Left cardiac atrium (tissue), 4 donors: ENCODE data around the gene DCTN3. TPM values are rescaled to one million over a fixed set of nuclear protein-coding genes. Genes with fewer than 3 reads are reported as not detected.

Experiments
- ATAC-seq, 2 donors: fragments of 200-7000 bp; cut with Tn5 transposase; one replicate each; pipeline ENCODE4 v1.9.1; 2020; ENCODE audit warnings: mild to moderate bottlenecking in 2 of 2, moderate library complexity in 2 of 2
- DNase-seq: peaks from one replicate; pipeline ENCODE4 v3.0.0-alpha.2; 2020
- intact Hi-C, 2 donors: fragments of 100-400 bp; cut with DNase I; formaldehyde crosslinking; loops; one replicate each; pipeline versions ENCODE4 v1.14.1 to v1.15.1; 2022 to 2023
- total RNA-seq, 2 donors: library from RNA; stranded (reverse); fragmentation: NEBNext Ultra II Directional; extraction: Animal tissue kit (Norgen Biotek cat#: 25700); gene quantifications; one replicate each; pipeline ENCODE4 v1.2.1, GENCODE V29; 2021
- donor health status: DM: no; HTN: yes; CAD: no.
- donor health status: DM: no; HTN: yes; CAD: no; lungs with severe emphysema.
- donor health status: DM: yes; HTN: yes; CAD: no.
- donor health status: Dilated cardiomyopathy.

The DCTN3 gene
- total RNA-seq, 2 donors from 2014 or later = 93.6 to 109 TPM

- DNase-seq (peak; percentile 31), ATAC-seq (peak; percentile 75 to 83)
- intact Hi-C loops = no loop called here
Observed at GRCh38 chr9:34628656-34629490, 8.6 kb upstream of the DCTN3 start, which contains the start of gene ARID3C. ARID3C (minus strand) TSS chr9:34629066; CDS start chr9:34628014, 1,052 bp downstream.

GRCh38 chr9:34627716-34628655, 7.7 kb upstream of the DCTN3 start:
- DNase-seq (no peak), ATAC-seq (no peak)
- intact Hi-C loops = no loop called here

- ATAC-seq = no peak
- no peak for DNase-seq
- intact Hi-C loops = no loop called here
Observed at GRCh38 chr9:34625186-34625486, 4.8 kb upstream of the DCTN3 start.

- DNase-seq (no peak), ATAC-seq (no peak)
- intact Hi-C loops = no loop called here
Observed at GRCh38 chr9:34624475-34625185, 4.3 kb upstream of the DCTN3 start.

- ATAC-seq (no peak), DNase-seq (no peak)
- intact Hi-C loops = no loop called here
Observed at GRCh38 chr9:34623374-34624235, 3.3 kb upstream of the DCTN3 start.

- intact Hi-C loops = no loop called here
- no peak for ATAC-seq
- DNase-seq = no peak
Observed at GRCh38 chr9:34615132-34615531, 5.2 kb downstream of the DCTN3 start.

- peak; percentile 84 for DNase-seq
- intact Hi-C loops = loop anchor here in 1 of 2 donors (1.0 to 5.0 kb wide), 2 partner anchors 21 to 89 kb away; no protein-coding TSS in a partner anchor
- peak; percentile 72 to 78 for ATAC-seq
Observed at GRCh38 chr9:34612788-34613390, 7.4 kb downstream of the DCTN3 start.

GRCh38 chr9:34611811-34612787, 8.2 kb downstream of the DCTN3 start, which contains the start of gene RPP25L:
RPP25L (minus strand) TSS chr9:34612097; CDS start chr9:34611296, 801 bp downstream.
- DNase-seq = peak; percentile 91
- intact Hi-C loops = loop anchor here in 1 of 2 donors (5.0 kb wide), 1 partner anchor 90 kb away; no protein-coding TSS in a partner anchor
- ATAC-seq = peak; percentile 97 to 98

GRCh38 chr9:34611251-34611810, 9.0 kb downstream of the DCTN3 start:
- ATAC-seq (peak; percentile 22 to 28), DNase-seq (peak; percentile 42)
- intact Hi-C loops = loop anchor here in 1 of 2 donors (5.0 kb wide), 1 partner anchor 91 kb away; no protein-coding TSS in a partner anchor

GRCh38 chr9:34610434-34611206, 9.7 kb downstream of the DCTN3 start:
- DNase-seq (no peak), ATAC-seq (no peak)

GRCh38 chr9:34607331-34607730, 13.0 kb downstream of the DCTN3 start:
- no peak for ATAC-seq
- intact Hi-C loops = loop anchor here in 1 of 2 donors (10.0 kb wide), 1 partner anchor 273 kb away; no protein-coding TSS in a partner anchor
- DNase-seq = no peak

More at GRCh38 chr9:34610434-34611206, 9.7 kb downstream of the DCTN3 start:
- intact Hi-C loops = loop anchor here in 1 of 2 donors (5.0 kb wide), 1 partner anchor 92 kb away; no protein-coding TSS in a partner anchor

- intact Hi-C loops = loop anchor here in 1 of 2 donors (10.0 kb wide), 1 partner anchor 272 kb away; no protein-coding TSS in a partner anchor
- DNase-seq (no peak), ATAC-seq (no peak)
Observed at GRCh38 chr9:34606905-34607304, 13.4 kb downstream of the DCTN3 start.

- ATAC-seq (no peak), DNase-seq (no peak)
- intact Hi-C loops = loop anchor here in 1 of 2 donors (10.0 kb wide), 1 partner anchor 271 kb away; no protein-coding TSS in a partner anchor
Observed at GRCh38 chr9:34606190-34606589, 14.1 kb downstream of the DCTN3 start.

- ATAC-seq = peak; percentile 89 to 90
- intact Hi-C loops = loop anchor here (2.0 to 10.0 kb wide), 3 partner anchors 196 to 269 kb away; no protein-coding TSS in a partner anchor
Observed at GRCh38 chr9:34603610-34604231, 16.6 kb downstream of the DCTN3 start.

More at GRCh38 chr9:34603610-34604231, 16.6 kb downstream of the DCTN3 start:
- DNase-seq = peak; percentile 86
